ENCODE data around the gene TYRP1.

GRCh38 chr9:12680757-12681156, 12.4 kb upstream of the TYRP1 start:
- no peak for TF ChIP-seq CTCF (IDR thresholded peaks at IDR 0.05 in 4 of 5, conservative IDR thresholded peaks at IDR 0.05 in 1 of 5)
- no peak for TF ChIP-seq POLR2A (IDR thresholded peaks at IDR 0.05)
